Stomach (tissue), 9 donors: Measurements from ENCODE around the gene GPR180. TPM values are rescaled to one million over a fixed set of nuclear protein-coding genes. Genes with fewer than 3 reads are reported as not detected.
A peak's percentile ranks its signal among the peaks of the same experiment; 100 is the strongest.

Experiments used
- DNase-seq, 2 donors: peaks; one replicate each; pipeline versions ENCODE4 v3.0.0 to v3.0.0-alpha.2; 2013 to 2019
- H3K27ac ChIP-seq, 5 donors: fragments of 200-600 bp in 4 of 5; sonication (generic) in 4 of 5; one replicate each; pipeline ENCODE4 v1.5.1; 2013 to 2019; ENCODE audit warnings: mild to moderate bottlenecking in 1 of 5, moderate library complexity in 1 of 5
- H3K27me3 ChIP-seq, 3 donors: fragments of 200-600 bp; sonication (generic); one replicate each; pipeline ENCODE4 v1.5.1; 2017 to 2019; ENCODE audit warnings: mixed run types in 1 of 3
- H3K36me3 ChIP-seq, 4 donors: fragments of 200-600 bp; sonication (generic); 1 replicate in 3 of 4; 2 replicates in 1 of 4; pipeline ENCODE4 v1.5.1; 2016 to 2019
- H3K4me1 ChIP-seq, 4 donors: fragments of 200-600 bp; sonication (generic); one replicate each; pipeline ENCODE4 v1.5.1; 2016 to 2019
- H3K4me3 ChIP-seq, 4 donors: fragments of 200-600 bp; sonication (generic) in 3 of 4; one replicate each; pipeline ENCODE4 v1.5.1; 2016 to 2019; ENCODE audit warnings: mild to moderate bottlenecking in 1 of 4
- H3K9me3 ChIP-seq, 4 donors: fragments of 200-600 bp; sonication (generic); one replicate each; pipeline ENCODE4 v1.5.1; 2016 to 2019
- CTCF ChIP-seq, 7 experiments: fragments of 450-650 bp in 4 of 7; fragments of 200-600 bp in 3 of 7; sonication (generic) in 3 of 7; IDR thresholded peaks; one replicate each; pipeline ENCODE4 v1.5.1; 2016 to 2019; ENCODE audit warnings: antibody characterized with exemption in 7 of 7, control low read depth in 2 of 7, mild to moderate bottlenecking in 1 of 7
- EP300 ChIP-seq: sonication (generic); formaldehyde crosslinking; IDR thresholded peaks from one replicate; pipeline ENCODE4 v1.6.1; 2017; ENCODE audit warnings: antibody characterized with exemption
- POLR2A ChIP-seq, 4 donors: fragments of 450-650 bp; IDR thresholded peaks; one replicate each; pipeline ENCODE4 v1.6.1; 2016; ENCODE audit warnings: antibody characterized with exemption in 4 of 4, control low read depth in 2 of 4, mild to moderate bottlenecking in 1 of 4, moderate library complexity in 1 of 4
- POLR2AphosphoS5 ChIP-seq, 3 donors: sonication (generic); formaldehyde crosslinking; IDR thresholded peaks; one replicate each; pipeline ENCODE4 v1.6.1; 2016; ENCODE audit warnings: antibody characterized with exemption in 3 of 3
- WGBS, 5 donors: extraction: QIAGEN DNeasy Blood & Tissue Kit in 3 of 5; methylation state at CpG; one replicate each; pipeline versions ENCODE4 v1.1.5 to v1.1.7; 2013 to 2018; 5-methylcytosine and 5-hydroxymethylcytosine counted together
- intact Hi-C: fragments of 100-400 bp; cut with DNase I; formaldehyde crosslinking; loops from one replicate; pipeline ENCODE4 v1.15.1; 2023; ENCODE audit warnings: low total_unique reads
- polyA plus RNA-seq, 3 donors: library from polyadenylated mRNA; stranded (reverse); fragments of 200-250 nt; gene quantifications; one replicate each; pipeline ENCODE4 v1.2.3, GENCODE V29; 2013
- total RNA-seq, 5 donors: library from RNA; depleted of rRNA; stranded (reverse); fragments of >200 nt; gene quantifications; one replicate each; pipeline versions ENCODE4 v1.1.0 to v1.2.3, GENCODE V29; 2014 to 2016
- donor health status: healthy with polysubstance abuse.
- donor health status: Bipolar disorder and iron deficiency.
- donor health status: healthy.

The GPR180 gene
- total and polyA plus RNA-seq, 8 donors, result under 0.01 to 12.9 (median 1.7) TPM

GRCh38 chr13:94640721-94641120 is 39.1 kb downstream of the GPR180 start:
- Histone ChIP-seq H3K4me1 (peaks cover 0 to 18% (median 10%) of the 10 kb centered on the region in 4 donors), H3K9me3 (peaks cover 0 to 7% (median 2%) of the 10 kb centered on the region in 4 donors), H3K27me3 (no peaks in the 10 kb centered on the region), H3K4me3 (no peak overlapping the region), H3K36me3 (no peaks in the 10 kb centered on the region), H3K27ac (no peak overlapping the region)
- TF ChIP-seq POLR2A (IDR thresholded peaks at IDR 0.05) (no peak), POLR2AphosphoS5 (IDR thresholded peaks at IDR 0.05) (no peak), CTCF (IDR thresholded peaks at IDR 0.05) (no peak), EP300 (no peak)
- peak in 1 of 2 donors; percentile 7 for DNase-seq
- 26 to 45% (median 41%) methylated on average over 2 of the region's 2 CpGs for WGBS, 5 donors
- intact Hi-C loops, result no loop called here

- 15 to 22% (median 19%) methylated on average over 3 of the region's 3 CpGs for WGBS, 5 donors
- H3K27me3 ChIP-seq, result no peaks in the 10 kb centered on the region
Observed at GRCh38 chr13:94641409-94641941, 39.8 kb downstream of the GPR180 start.

GRCh38 chr13:94646904-94647303 is 45.2 kb downstream of the GPR180 start:
- intact Hi-C loops, result no loop called here
- 74 to 80% (median 76%) methylated on average over 4 of the region's 4 CpGs for WGBS, 5 donors
- Histone ChIP-seq H3K9me3 (no peaks in the 10 kb centered on the region), H3K4me1 (peaks cover 0 to 5% (median 3%) of the 10 kb centered on the region in 4 donors), H3K27me3 (no peaks in the 10 kb centered on the region), H3K4me3 (no peak overlapping the region), H3K27ac (no peak overlapping the region), H3K36me3 (no peaks in the 10 kb centered on the region)
- no peak for DNase-seq
- TF ChIP-seq CTCF (IDR thresholded peaks at IDR 0.05) (no peak), EP300 (no peak), POLR2AphosphoS5 (IDR thresholded peaks at IDR 0.05) (no peak), POLR2A (IDR thresholded peaks at IDR 0.05) (no peak)

More at GRCh38 chr13:94641409-94641941, 39.8 kb downstream of the GPR180 start:
- TF ChIP-seq POLR2AphosphoS5 (IDR thresholded peaks at IDR 0.05), result no peak
- TF ChIP-seq EP300, result no peak
- TF ChIP-seq POLR2A (IDR thresholded peaks at IDR 0.05), result no peak
- no peak for TF ChIP-seq CTCF (IDR thresholded peaks at IDR 0.05)
- intact Hi-C loops, result no loop called here
- peaks cover 0 to 7% (median 2%) of the 10 kb centered on the region in 4 donors for H3K9me3 ChIP-seq
- no peak overlapping the region for H3K27ac ChIP-seq
- H3K36me3 ChIP-seq, result no peaks in the 10 kb centered on the region
- peak in 1 of 2 donors; percentile 80 for DNase-seq
- H3K4me1 ChIP-seq, result peaks cover 0 to 18% (median 10%) of the 10 kb centered on the region in 4 donors
- H3K4me3 ChIP-seq, result no peak overlapping the region

GRCh38 chr13:94656176-94656575 is 54.5 kb downstream of the GPR180 start:
- peaks cover 0 to 7% (median 2%) of the 10 kb centered on the region in 4 donors for H3K4me1 ChIP-seq
- H3K27ac ChIP-seq, result no peak overlapping the region
- H3K9me3 ChIP-seq, result no peaks in the 10 kb centered on the region
- no peaks in the 10 kb centered on the region for H3K36me3 ChIP-seq
- no peak for TF ChIP-seq POLR2AphosphoS5 (IDR thresholded peaks at IDR 0.05)
- no peak for TF ChIP-seq CTCF (IDR thresholded peaks at IDR 0.05)
- TF ChIP-seq EP300, result no peak
- no peak for TF ChIP-seq POLR2A (IDR thresholded peaks at IDR 0.05)
- H3K4me3 ChIP-seq, result no peak overlapping the region
- DNase-seq, result no peak
- intact Hi-C loops, result no loop called here
- 61 to 100% (median 81%) methylated on average over 1 of the region's 1 CpG for WGBS, 5 donors
- H3K27me3 ChIP-seq, result peaks cover 0 to 2% (median 0%) of the 10 kb centered on the region in 3 donors
